GM23248 (cell line): ENCODE measurements around the gene RDH8. TPM values are rescaled to one million over a fixed set of nuclear protein-coding genes. Genes with fewer than 3 reads are reported as not detected.
A peak's percentile ranks its signal among the peaks of the same experiment; 100 is the strongest.

ENCODE experiments used
- DNase-seq: peaks from one replicate; pipeline ENCODE4 v3.0.0-alpha.2; 2015
- H2AFZ ChIP-seq: fragments of 200-600 bp; sonication (generic); 2 replicates; pipeline ENCODE4 v1.6.1; 2016; ENCODE audit warnings: antibody characterized with exemption
- H3F3A ChIP-seq: fragments of 200-600 bp; sonication (generic); 2 replicates; pipeline ENCODE4 v1.6.1; 2016; ENCODE audit warnings: mild to moderate bottlenecking, antibody characterized with exemption, mixed run types; ENCODE audit not compliant: insufficient read depth
- H3K27ac ChIP-seq: fragments of 200-600 bp; sonication (generic); 2 replicates; pipeline ENCODE4 v1.5.1; 2016; ENCODE audit warnings: mild to moderate bottlenecking
- H3K27me3 ChIP-seq: fragments of 200-600 bp; sonication (generic); replicated peaks from 2 replicates; pipeline ENCODE4 v1.6.1; 2016; ENCODE audit warnings: mild to moderate bottlenecking; ENCODE audit not compliant: insufficient read depth
- H3K36me3 ChIP-seq: fragments of 200-600 bp; sonication (generic); 2 replicates; pipeline ENCODE4 v1.6.1; 2016; ENCODE audit warnings: low read depth, mild to moderate bottlenecking
- H3K4me1 ChIP-seq: fragments of 200-600 bp; sonication (generic); 2 replicates; pipeline ENCODE4 v1.6.1; 2016; ENCODE audit warnings: mild to moderate bottlenecking; ENCODE audit not compliant: insufficient read depth
- H3K4me2 ChIP-seq: fragments of 200-600 bp; sonication (generic); one replicate; pipeline ENCODE4 v1.6.1; 2016; ENCODE audit warnings: mild to moderate bottlenecking; ENCODE audit not compliant: unreplicated experiment
- H3K4me3 ChIP-seq: fragments of 200-600 bp; sonication (generic); 2 replicates; pipeline ENCODE4 v1.5.1; 2016; ENCODE audit warnings: mild to moderate bottlenecking
- H3K79me2 ChIP-seq: fragments of 200-600 bp; sonication (generic); 2 replicates; pipeline ENCODE4 v1.6.1; 2016; ENCODE audit warnings: mild to moderate bottlenecking; ENCODE audit not compliant: insufficient read depth
- H3K9ac ChIP-seq: fragments of 200-600 bp; sonication (generic); 2 replicates; pipeline ENCODE4 v1.6.1; 2016; ENCODE audit warnings: mild to moderate bottlenecking
- H3K9me2 ChIP-seq: fragments of 200-600 bp; sonication (generic); 2 replicates; pipeline ENCODE4 v1.6.1; 2016; ENCODE audit warnings: mixed run types, mild to moderate bottlenecking, moderate library complexity; ENCODE audit not compliant: insufficient read depth
- H3K9me3 ChIP-seq: fragments of 200-600 bp; sonication (generic); one replicate; pipeline ENCODE4 v1.6.1; 2017; ENCODE audit warnings: low read depth
- H4K20me1 ChIP-seq: fragments of 200-600 bp; sonication (generic); 2 replicates; pipeline ENCODE4 v1.6.0; 2016; ENCODE audit not compliant: insufficient read depth
- EZH2 ChIP-seq: fragments of 200-600 bp; sonication (generic); IDR thresholded peaks from 2 replicates; pipeline ENCODE4 v1.6.1; 2018; ENCODE audit warnings: antibody characterized with exemption, mild to moderate bottlenecking; ENCODE audit not compliant: insufficient read depth, poor library complexity, severe bottlenecking
- EZH2phosphoT487 ChIP-seq: fragments of 200-600 bp; sonication (generic); IDR thresholded peaks from 2 replicates; pipeline ENCODE4 v1.6.1; 2018; ENCODE audit warnings: antibody characterized with exemption, moderate library complexity, mild to moderate bottlenecking, low read depth; ENCODE audit not compliant: insufficient read depth
- WGBS, 2 experiments: methylation state at CpG; one replicate each; pipeline ENCODE4 v1.1.6; 2015 to 2017; ENCODE audit warnings: low lambda C conversion rate in 2 of 2, low coverage in 1 of 2; ENCODE audit errors: missing lambda C conversion rate in 2 of 2; 5-methylcytosine and 5-hydroxymethylcytosine counted together
- in situ Hi-C: fragments of 300-500 bp; cut with MboI; formaldehyde crosslinking; loops from 2 replicates; pipeline ENCODE4 v1.15.0; 2020
- polyA plus RNA-seq: library from polyadenylated mRNA; unstranded; fragments of >200 nt; fragmentation: Nextera tagmentation; extraction: Ambion mirVana; gene quantifications from 2 replicates; pipeline ENCODE4 v1.2.1, GENCODE V29; 2016
- total RNA-seq: library from RNA; depleted of rRNA; stranded (reverse); fragments of >200 nt; shearing (Covaris generic); gene quantifications from 2 replicates; pipeline ENCODE4 v1.2.3, GENCODE V29; 2014

The RDH8 gene
- total and polyA plus RNA-seq, 2 experiments from 2014 or later: 0.19 to 0.97 TPM

DNA sequence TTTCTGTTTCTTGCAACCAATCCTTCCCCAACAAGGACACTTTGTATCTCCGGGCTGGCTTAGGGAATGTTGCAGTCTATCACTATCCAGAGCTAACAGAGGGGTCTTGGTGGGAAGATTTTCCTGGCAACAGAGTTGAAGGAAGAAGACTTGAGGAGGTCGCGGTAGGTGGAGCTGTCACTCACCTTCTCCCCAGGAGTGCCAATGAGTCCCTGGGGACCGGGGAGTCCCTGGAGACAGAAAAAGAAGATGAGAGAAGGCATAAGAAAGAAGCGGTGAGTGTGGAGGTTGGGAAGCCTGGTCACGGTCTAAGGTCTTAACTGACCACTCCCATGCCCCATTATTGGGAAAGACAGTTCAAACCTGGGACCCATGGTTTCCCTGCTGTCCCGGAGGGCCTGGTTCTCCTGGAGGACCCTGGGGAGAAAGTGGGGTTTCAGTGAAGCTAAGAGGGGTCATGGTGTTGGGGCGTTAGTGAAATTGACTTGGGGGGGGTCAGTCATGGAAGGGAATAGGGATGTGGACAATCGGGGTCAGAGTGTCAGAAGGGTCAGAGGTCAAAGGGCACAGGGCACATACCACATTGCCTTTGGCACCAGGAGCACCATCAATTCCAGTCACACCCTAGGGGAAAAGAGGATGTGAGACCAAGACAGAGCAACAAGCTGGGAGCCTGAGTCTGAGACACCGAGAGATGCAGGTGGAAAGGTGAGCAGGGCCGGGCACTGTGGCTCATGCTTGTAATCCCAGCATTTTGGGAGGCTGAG, 21.7 kb upstream of the RDH8 start:
- peaks cover 8% of the 10 kb centered on the region for H3K4me1 ChIP-seq
- H3K9me3 ChIP-seq: no peaks in the 10 kb centered on the region
- DNase-seq: no peak
- 0 out of 2 replicates have a peak, but pooled peaks cover 6% of the 10 kb centered on the region for H3K36me3 ChIP-seq
- TF ChIP-seq EZH2: no peak
- TF ChIP-seq EZH2phosphoT487: no peak
- WGBS, 2 experiments: 87 to 93% methylated on average over 11 of the region's 11 CpGs
- H3K27ac ChIP-seq: no peak overlapping the region
- H3K9me2 ChIP-seq: no peaks in the 10 kb centered on the region
- no peak overlapping the region for H3K9ac ChIP-seq
- no peaks in the 10 kb centered on the region for H4K20me1 ChIP-seq
- in situ Hi-C loops: no loop called here
- no peak overlapping the region for H3K4me3 ChIP-seq
- H3F3A ChIP-seq: peaks cover 17% of the 10 kb centered on the region
- H2AFZ ChIP-seq: no peak overlapping the region
- H3K79me2 ChIP-seq: no peaks in the 10 kb centered on the region
- H3K4me2 ChIP-seq: no peak overlapping the region
- no peaks in the 10 kb centered on the region for H3K27me3 ChIP-seq

DNA sequence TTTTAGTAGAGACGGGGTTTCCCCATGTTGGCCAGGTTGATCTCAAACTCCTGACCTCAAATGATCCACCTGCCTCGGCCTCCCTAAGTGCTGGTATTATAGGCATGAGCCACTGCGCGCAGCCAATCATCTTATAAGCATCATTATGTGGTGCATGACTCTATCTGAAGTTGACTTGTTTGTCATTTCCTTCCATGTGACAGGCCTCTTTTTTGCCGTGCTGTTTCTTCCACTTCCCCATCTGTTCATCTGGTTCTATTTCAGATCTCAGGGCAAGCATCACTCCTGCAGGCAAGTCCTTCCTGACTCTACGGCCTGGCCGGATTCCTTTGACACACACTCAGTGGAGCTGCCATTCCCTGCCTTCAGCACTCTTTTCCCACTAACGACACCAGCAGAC, 18.2 kb upstream of the RDH8 start:
- no peaks in the 10 kb centered on the region for H3K79me2 ChIP-seq
- no peak for TF ChIP-seq EZH2phosphoT487
- no peak for TF ChIP-seq EZH2
- in situ Hi-C loops: no loop called here
- H4K20me1 ChIP-seq: no peaks in the 10 kb centered on the region
- WGBS, 2 experiments: 81 to 87% methylated on average over 8 of the region's 8 CpGs
- H3K9me3 ChIP-seq: no peaks in the 10 kb centered on the region
- H3K9me2 ChIP-seq: no peaks in the 10 kb centered on the region
- H3K36me3 ChIP-seq: no peaks in the 10 kb centered on the region
- H3K9ac ChIP-seq: no peak overlapping the region
- H3K27me3 ChIP-seq: no peaks in the 10 kb centered on the region
- no peak overlapping the region for H3K4me3 ChIP-seq
- no peak overlapping the region for H3K4me2 ChIP-seq
- DNase-seq: no peak
- H3F3A ChIP-seq: no peaks in the 10 kb centered on the region
- no peak overlapping the region for H3K27ac ChIP-seq
- H2AFZ ChIP-seq: no peak overlapping the region
- H3K4me1 ChIP-seq: no peaks in the 10 kb centered on the region

DNA sequence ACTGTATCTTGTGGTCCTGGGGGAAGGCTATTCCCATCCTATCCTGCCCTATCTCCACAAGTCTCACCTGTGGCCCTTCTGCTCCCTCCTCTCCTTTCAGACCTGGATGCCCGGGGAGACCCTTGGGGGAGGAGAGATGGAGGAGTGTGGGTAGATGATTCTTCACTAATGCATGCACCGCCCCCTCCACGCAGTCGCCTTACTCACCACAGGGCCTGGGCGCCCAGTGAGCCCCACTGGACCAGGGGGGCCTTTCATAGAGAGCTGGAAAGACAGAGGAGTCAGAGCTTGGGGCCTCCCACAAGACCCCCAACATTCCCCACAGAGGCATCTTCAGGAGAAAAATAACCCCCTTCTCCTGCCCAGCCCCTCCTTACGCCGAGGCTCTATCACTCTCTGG, 17.3 kb upstream of the RDH8 start:
- H3F3A ChIP-seq: no peaks in the 10 kb centered on the region
- no peaks in the 10 kb centered on the region for H3K79me2 ChIP-seq
- TF ChIP-seq EZH2: no peak
- no peak for TF ChIP-seq EZH2phosphoT487
- H3K27ac ChIP-seq: no peak overlapping the region
- WGBS, 2 experiments: 81 to 83% methylated on average over 7 of the region's 7 CpGs
- no peaks in the 10 kb centered on the region for H3K4me1 ChIP-seq
- in situ Hi-C loops: no loop called here
- H3K9me2 ChIP-seq: no peaks in the 10 kb centered on the region
- H4K20me1 ChIP-seq: no peaks in the 10 kb centered on the region
- H3K9me3 ChIP-seq: no peaks in the 10 kb centered on the region
- no peaks in the 10 kb centered on the region for H3K27me3 ChIP-seq
- H2AFZ ChIP-seq: no peak overlapping the region
- H3K4me2 ChIP-seq: no peak overlapping the region
- DNase-seq: peak; percentile 22
- no peaks in the 10 kb centered on the region for H3K36me3 ChIP-seq
- H3K9ac ChIP-seq: no peak overlapping the region
- H3K4me3 ChIP-seq: no peak overlapping the region

DNA sequence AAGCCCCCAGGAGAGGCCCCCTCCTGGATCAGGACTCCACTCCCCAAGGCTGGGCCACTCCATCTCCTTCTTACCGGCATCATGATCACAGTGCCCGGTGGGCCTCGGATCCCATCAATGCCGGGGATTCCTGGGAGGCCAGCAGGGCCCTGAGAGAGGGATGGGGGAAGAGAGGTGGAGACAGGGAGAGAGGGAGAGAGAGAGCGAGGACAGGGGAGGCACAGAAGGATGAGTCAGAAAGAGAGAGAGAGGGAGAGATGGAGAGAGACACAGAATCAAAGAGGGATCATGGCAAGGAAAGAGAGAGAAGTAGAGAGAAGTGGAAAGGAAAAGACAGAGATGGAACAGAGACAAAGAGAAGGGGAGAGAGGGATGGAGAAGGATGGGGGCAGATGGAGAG, 16.7 kb upstream of the RDH8 start:
- no peak overlapping the region for H3K4me2 ChIP-seq
- H4K20me1 ChIP-seq: no peaks in the 10 kb centered on the region
- H3K36me3 ChIP-seq: no peaks in the 10 kb centered on the region
- H3K4me3 ChIP-seq: no peak overlapping the region
- H3K27ac ChIP-seq: no peak overlapping the region
- no peaks in the 10 kb centered on the region for H3K79me2 ChIP-seq
- WGBS, 2 experiments: 87 to 89% methylated on average over 5 of the region's 5 CpGs
- 0 out of 2 replicates have a peak overlapping the region, but pooled peaks have one; percentile 25 for H3K9ac ChIP-seq
- no peaks in the 10 kb centered on the region for H3F3A ChIP-seq
- TF ChIP-seq EZH2phosphoT487: no peak
- no peak for TF ChIP-seq EZH2
- no peaks in the 10 kb centered on the region for H3K27me3 ChIP-seq
- H3K9me3 ChIP-seq: no peaks in the 10 kb centered on the region
- H3K4me1 ChIP-seq: no peaks in the 10 kb centered on the region
- peak; percentile 40 for DNase-seq
- no peaks in the 10 kb centered on the region for H3K9me2 ChIP-seq
- H2AFZ ChIP-seq: no peak overlapping the region
- in situ Hi-C loops: no loop called here
